Gastrocnemius medialis (tissue), 4 donors: ENCODE data around the gene KCNG3.

Source experiments
- CTCF ChIP-seq, 5 experiments: fragments of 450-650 bp in 3 of 5; fragments of 200-600 bp in 2 of 5; sonication (generic) in 2 of 5; IDR thresholded peaks in 4 of 5; conservative IDR thresholded peaks in 1 of 5; 1 replicate in 4 of 5; 2 replicates in 1 of 5; pipeline ENCODE4 v1.5.1; 2016 to 2019; ENCODE audit warnings: antibody characterized with exemption in 5 of 5, mild to moderate bottlenecking in 3 of 5, moderate library complexity in 3 of 5
- POLR2A ChIP-seq, 2 donors: fragments of 450-650 bp; IDR thresholded peaks; one replicate each; pipeline ENCODE4 v1.6.1; 2017; ENCODE audit warnings: antibody characterized with exemption in 2 of 2, mild to moderate bottlenecking in 2 of 2, moderate library complexity in 2 of 2

GRCh38 chr2:42414648-42415047 is 79.1 kb downstream of the KCNG3 start:
- no peak for TF ChIP-seq CTCF (IDR thresholded peaks at IDR 0.05 in 4 of 5, conservative IDR thresholded peaks at IDR 0.05 in 1 of 5)
- TF ChIP-seq POLR2A (IDR thresholded peaks at IDR 0.05) = no peak
